Left lung (tissue), 10 donors: ENCODE data around the gene SLC25A41. TPM values are rescaled to one million over a fixed set of nuclear protein-coding genes. Genes with fewer than 3 reads are reported as not detected.
A peak's percentile ranks its signal among the peaks of the same experiment; 100 is the strongest.

ENCODE experiments used
- ATAC-seq: fragments of 200-7000 bp; cut with Tn5 transposase; one replicate; pipeline ENCODE4 v1.9.1; 2020; ENCODE audit warnings: moderate library complexity
- DNase-seq, 4 donors: peaks; one replicate each; pipeline ENCODE4 v3.0.0-alpha.2; 2013 to 2020
- H3K27ac ChIP-seq, 2 donors: fragments of 200-600 bp; sonication (generic) in 1 of 2; one replicate each; pipeline versions ENCODE4 v1.5.0 to v1.8.0; 2020 to 2021
- H3K27me3 ChIP-seq, 2 donors: fragments of 200-600 bp; sonication (generic) in 1 of 2; one replicate each; pipeline versions ENCODE4 v1.5.0 to v1.8.0; 2020 to 2021
- H3K36me3 ChIP-seq, 2 donors: fragments of 200-600 bp; sonication (generic) in 1 of 2; one replicate each; pipeline versions ENCODE4 v1.5.0 to v1.8.0; 2020 to 2021
- H3K4me1 ChIP-seq, 2 donors: fragments of 200-600 bp; one replicate each; pipeline ENCODE4 v1.8.0; 2021
- H3K4me3 ChIP-seq, 2 donors: fragments of 200-600 bp; sonication (generic) in 1 of 2; one replicate each; pipeline versions ENCODE4 v1.5.0 to v1.8.0; 2020 to 2021; ENCODE audit warnings: mild to moderate bottlenecking in 1 of 2
- H3K9me3 ChIP-seq, 2 donors: fragments of 200-600 bp; sonication (generic) in 1 of 2; one replicate each; pipeline versions ENCODE4 v1.5.0 to v1.8.0; 2020 to 2021
- CTCF ChIP-seq, 2 donors: fragments of 200-600 bp; sonication (generic) in 1 of 2; IDR thresholded peaks; one replicate each; pipeline versions ENCODE4 v1.5.0 to v1.8.0; 2021; ENCODE audit warnings: antibody characterized with exemption in 2 of 2
- intact Hi-C, 2 donors: fragments of 100-400 bp; cut with DNase I; formaldehyde crosslinking; loops; one replicate each; pipeline versions ENCODE4 v1.11.2 to v1.14.2; 2022
- polyA plus RNA-seq, 6 donors: library from polyadenylated mRNA; unstranded; fragments of 120-200 nt; gene quantifications; one replicate each; pipeline ENCODE4 v1.2.1, GENCODE V29; 2013; ENCODE audit not compliant: insufficient read length in 6 of 6
- total RNA-seq, 2 donors: library from RNA; stranded (reverse); fragmentation: NEBNext Ultra II Directional; extraction: Animal tissue kit (Norgen Biotek cat#: 25700); gene quantifications; one replicate each; pipeline ENCODE4 v1.2.1, GENCODE V29; 2021
- donor health status: DM: no; HTN: yes; CAD: no.
- donor health status: DM: no; HTN: no; CAD: no.

The SLC25A41 gene
- total and polyA plus RNA-seq, 8 donors = 0.31 to 1.7 (median 0.71) TPM

GRCh38 chr19:6416658-6417405 lies 16.7 kb downstream of the SLC25A41 start:
- intact Hi-C loops = no loop called here
- no peak for DNase-seq
- no peak for ATAC-seq
- Histone ChIP-seq H3K9me3 (no peaks in the 10 kb centered on the region), H3K4me1 (peaks cover 0 to 18% of the 10 kb centered on the region in 2 donors), H3K36me3 (peaks cover 0 to 87% of the 10 kb centered on the region in 2 donors), H3K27ac (no peak overlapping the region), H3K27me3 (no peaks in the 10 kb centered on the region), H3K4me3 (no peak overlapping the region)
- TF ChIP-seq CTCF (IDR thresholded peaks at IDR 0.05) = no peak

- Histone ChIP-seq H3K27me3 (no peaks in the 10 kb centered on the region), H3K27ac (no peak overlapping the region), H3K4me3 (no peak overlapping the region), H3K36me3 (peaks cover 0 to 76% of the 10 kb centered on the region in 2 donors), H3K4me1 (peaks cover 0 to 12% of the 10 kb centered on the region in 2 donors), H3K9me3 (no peaks in the 10 kb centered on the region)
- DNase-seq = no peak
- intact Hi-C loops = no loop called here
- no peak for TF ChIP-seq CTCF (IDR thresholded peaks at IDR 0.05)
- ATAC-seq = no peak
Measured at GRCh38 chr19:6415591-6416190, 17.9 kb downstream of the SLC25A41 start.

GRCh38 chr19:6414793-6415590 lies 18.6 kb downstream of the SLC25A41 start:
- H3K4me3 ChIP-seq = no peak overlapping the region
- ATAC-seq = no peak
- intact Hi-C loops = no loop called here
- H3K4me1 ChIP-seq = peaks cover 0 to 12% of the 10 kb centered on the region in 2 donors
- no peak overlapping the region for H3K27ac ChIP-seq
- TF ChIP-seq CTCF (IDR thresholded peaks at IDR 0.05) = no peak
- H3K9me3 ChIP-seq = no peaks in the 10 kb centered on the region
- DNase-seq = peak in 1 of 4 donors; percentile 73
- H3K27me3 ChIP-seq = no peaks in the 10 kb centered on the region
- peaks cover 0 to 69% of the 10 kb centered on the region in 2 donors for H3K36me3 ChIP-seq

DNA sequence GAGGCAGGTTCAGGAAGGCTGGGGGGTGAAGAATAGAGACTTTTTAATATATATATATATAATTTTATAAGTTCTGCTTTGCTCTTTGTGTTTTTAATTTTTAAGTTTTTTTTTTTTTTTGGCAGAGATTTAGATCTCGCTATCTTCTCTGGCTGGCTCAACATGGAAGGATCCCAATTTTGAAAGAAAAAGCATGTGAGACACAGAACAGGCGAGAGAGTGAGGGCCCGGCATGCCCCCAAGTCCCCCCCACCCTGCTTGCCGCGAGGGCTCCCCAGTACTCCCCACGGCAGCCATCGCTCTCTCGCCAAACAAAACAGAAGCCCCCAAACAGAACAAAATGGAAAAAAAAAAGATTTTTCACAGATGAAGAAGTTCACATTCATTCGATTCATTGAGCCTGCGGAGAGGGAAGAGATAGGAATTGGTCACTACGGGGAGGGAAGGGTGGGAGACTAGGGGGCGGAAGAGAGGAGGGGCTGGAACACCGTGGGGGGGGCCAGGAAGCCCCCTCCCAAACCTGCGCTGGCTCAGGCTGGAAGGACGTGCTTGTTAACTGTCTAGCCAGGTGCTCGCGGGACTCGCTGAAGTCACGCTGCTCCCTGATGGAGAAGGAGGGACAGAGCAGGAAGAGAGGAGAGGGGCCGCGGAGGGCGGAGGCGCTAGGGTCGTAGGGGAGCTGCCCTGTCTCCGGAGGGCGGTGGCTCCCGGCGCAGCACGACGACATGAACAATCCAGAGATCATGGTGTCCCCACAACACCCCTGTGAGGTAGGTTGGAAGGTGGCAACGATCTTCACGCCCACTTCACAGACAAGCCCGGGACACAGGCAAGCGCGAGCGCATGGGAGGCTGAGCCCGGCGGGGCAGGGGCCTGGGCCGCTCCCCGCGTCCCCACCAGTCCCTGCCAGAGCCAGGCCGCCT lies 19.6 kb downstream of the SLC25A41 start:
- TF ChIP-seq CTCF (IDR thresholded peaks at IDR 0.05) = no peak
- Histone ChIP-seq H3K4me3 (no peak overlapping the region), H3K4me1 (peaks cover 0 to 12% of the 10 kb centered on the region in 2 donors), H3K27ac (no peak overlapping the region), H3K36me3 (peaks cover 0 to 58% of the 10 kb centered on the region in 2 donors), H3K9me3 (no peaks in the 10 kb centered on the region), H3K27me3 (no peaks in the 10 kb centered on the region)
- intact Hi-C loops = no loop called here
- DNase-seq (no peak), ATAC-seq (no peak)
